Smooth muscle cell (in vitro differentiated cells): ENCODE data around the gene CABP2. TPM values are rescaled to one million over a fixed set of nuclear protein-coding genes. Genes with fewer than 3 reads are reported as not detected.
A peak's percentile ranks its signal among the peaks of the same experiment; 100 is the strongest.

Source experiments
- DNase-seq: peaks from one replicate; lab custom pipeline; 2025; ENCODE audit not compliant: unreplicated experiment; lab: John Stamatoyannopoulos, UW
- H2AFZ ChIP-seq: fragments of 200-600 bp; sonication (generic); 2 replicates; pipeline ENCODE4 v1.6.0; 2016; ENCODE audit warnings: antibody characterized with exemption, low read depth, mild to moderate bottlenecking
- H3F3A ChIP-seq: fragments of 200-600 bp; sonication (generic); 2 replicates; pipeline ENCODE4 v1.6.0; 2017; ENCODE audit warnings: antibody characterized with exemption, low read depth
- H3K27ac ChIP-seq: fragments of 200-600 bp; sonication (generic); 2 replicates; pipeline ENCODE4 v1.5.1; 2016; ENCODE audit warnings: low read depth, mild to moderate bottlenecking
- H3K27me3 ChIP-seq: fragments of 200-600 bp; sonication (generic); 2 replicates; pipeline ENCODE4 v1.6.1; 2016; ENCODE audit warnings: low read depth, mild to moderate bottlenecking
- H3K36me3 ChIP-seq: fragments of 200-600 bp; sonication (generic); 2 replicates; pipeline ENCODE4 v1.5.1; 2016; ENCODE audit warnings: low read depth
- H3K4me1 ChIP-seq: fragments of 200-600 bp; sonication (generic); 2 replicates; pipeline ENCODE4 v1.5.1; 2016; ENCODE audit warnings: low read depth
- H3K4me2 ChIP-seq: fragments of 200-600 bp; sonication (generic); 2 replicates; pipeline ENCODE4 v1.6.0; 2016; ENCODE audit warnings: mild to moderate bottlenecking
- H3K4me3 ChIP-seq: fragments of 200-600 bp; sonication (generic); 2 replicates; pipeline ENCODE4 v1.5.1; 2016; ENCODE audit warnings: mild to moderate bottlenecking
- H3K79me2 ChIP-seq: fragments of 200-600 bp; sonication (generic); 2 replicates; pipeline ENCODE4 v1.6.0; 2016; ENCODE audit warnings: low read depth, mild to moderate bottlenecking
- H3K9ac ChIP-seq: fragments of 200-600 bp; sonication (generic); 2 replicates; pipeline ENCODE4 v1.6.0; 2016; ENCODE audit warnings: low read depth
- H3K9me3 ChIP-seq: fragments of 200-600 bp; sonication (generic); replicated peaks from 2 replicates; pipeline ENCODE4 v1.5.1; 2016; ENCODE audit warnings: low read depth
- H4K20me1 ChIP-seq: fragments of 200-600 bp; sonication (generic); 2 replicates; pipeline ENCODE4 v1.6.0; 2016; ENCODE audit warnings: low read depth
- CTCF ChIP-seq: fragments of 200-600 bp; sonication (generic); IDR thresholded peaks from 2 replicates; pipeline ENCODE4 v1.5.1; 2017; ENCODE audit warnings: borderline replicate concordance, mild to moderate bottlenecking, antibody characterized with exemption; ENCODE audit not compliant: insufficient read depth, poor library complexity, severe bottlenecking
- WGBS: methylation state at CpG from one replicate; pipeline ENCODE4 v1.1.7; 2016; ENCODE audit warnings: low lambda C conversion rate; 5-methylcytosine and 5-hydroxymethylcytosine counted together
- polyA plus RNA-seq: library from polyadenylated mRNA; unstranded; fragments of >200 nt; fragmentation: Nextera tagmentation; extraction: Ambion mirVana; gene quantifications from 2 replicates; pipeline ENCODE4 v1.2.1, GENCODE V29; 2016
- total RNA-seq: library from RNA; depleted of rRNA; stranded (reverse); fragments of >200 nt; gene quantifications from 2 replicates; pipeline ENCODE4 v1.2.3, GENCODE V29; 2014

The CABP2 gene
- total RNA-seq (not detected in 2 replicates), polyA plus RNA-seq (not detected in 2 replicates)

GRCh38 chr11:67522844-67523555 is at the start of gene CABP2:
CABP2 (minus strand) TSS chr11:67523446; CDS start chr11:67523326, 120 bp downstream.
- H3K9ac ChIP-seq = no peak within 1 kb of the TSS
- 88% methylated on average over 20 of the region's 23 CpGs for WGBS
- DNase-seq = no peak

GRCh38 chr11:67572747-67573419 is 49.6 kb upstream of the CABP2 start:
- 67% methylated on average over 21 of the region's 21 CpGs for WGBS
- H3K9ac ChIP-seq = no peak overlapping the region
- no peak overlapping the region for H2AFZ ChIP-seq
- H4K20me1 ChIP-seq = no peaks in the 10 kb centered on the region
- no peaks in the 10 kb centered on the region for H3K9me3 ChIP-seq
- no peaks in the 10 kb centered on the region for H3K79me2 ChIP-seq
- H3K4me1 ChIP-seq = no peaks in the 10 kb centered on the region
- peak; percentile 61 for TF ChIP-seq CTCF
- no peaks in the 10 kb centered on the region for H3F3A ChIP-seq
- no peaks in the 10 kb centered on the region for H3K27me3 ChIP-seq
- H3K27ac ChIP-seq = no peak overlapping the region
- no peak overlapping the region for H3K4me3 ChIP-seq
- no peak for DNase-seq
- no peaks in the 10 kb centered on the region for H3K36me3 ChIP-seq
- H3K4me2 ChIP-seq = no peak overlapping the region

More at GRCh38 chr11:67522844-67523555, at the start of gene CABP2:
- H3K79me2 ChIP-seq = no peaks in the 10 kb centered on the region
- H3K4me1 ChIP-seq = no peaks in the 10 kb centered on the region
- no peak within 1 kb of the TSS for H3K27ac ChIP-seq
- no peaks in the 10 kb centered on the region for H3F3A ChIP-seq
- H3K9me3 ChIP-seq = no peaks in the 10 kb centered on the region
- TF ChIP-seq CTCF = no peak
- H4K20me1 ChIP-seq = no peaks in the 10 kb centered on the region
- no peaks in the 10 kb centered on the region for H3K36me3 ChIP-seq
- H3K27me3 ChIP-seq = no peaks in the 10 kb centered on the region
- H3K4me3 ChIP-seq = no peak within 1 kb of the TSS
- H2AFZ ChIP-seq = no peak within 1 kb of the TSS
- no peak within 1 kb of the TSS for H3K4me2 ChIP-seq

- H3K27ac ChIP-seq = no peak overlapping the region
- no peak overlapping the region for H3K4me3 ChIP-seq
- no peaks in the 10 kb centered on the region for H3K36me3 ChIP-seq
- H3K4me2 ChIP-seq = no peak overlapping the region
- no peak overlapping the region for H3K9ac ChIP-seq
- H3K4me1 ChIP-seq = no peaks in the 10 kb centered on the region
- H3K79me2 ChIP-seq = no peaks in the 10 kb centered on the region
- H2AFZ ChIP-seq = no peak overlapping the region
- no peaks in the 10 kb centered on the region for H3F3A ChIP-seq
- 37% methylated on average over 5 of the region's 5 CpGs for WGBS
- no peaks in the 10 kb centered on the region for H3K9me3 ChIP-seq
- no peaks in the 10 kb centered on the region for H3K27me3 ChIP-seq
- no peak for DNase-seq
- H4K20me1 ChIP-seq = no peaks in the 10 kb centered on the region
- no peak for TF ChIP-seq CTCF
These were observed 49.1 kb upstream of the CABP2 start for GRCh38 chr11:67572305-67572704.
